HG03460 (cell line): ENCODE measurements around the gene NPDC1.
"Not testable (repeated sequence)": the region's sequence is repeated elsewhere in the genome, so short reads cannot be mapped to it uniquely, and the experiment has no call there.

Experiments
- ATAC-seq: cut with Tn5 transposase; IDR thresholded peaks from one replicate; pipeline ENCODE4 v1.9.1; 2021; ENCODE audit not compliant: unreplicated experiment

NPDC1 gene

GRCh38 chr9:137014166-137014565 lies 31.8 kb downstream of the NPDC1 start:
- no peak for ATAC-seq

- no peak for ATAC-seq
Observed at GRCh38 chr9:137013571-137013940, 32.4 kb downstream of the NPDC1 start.

GRCh38 chr9:137012694-137013570 lies 33.0 kb downstream of the NPDC1 start:
- ATAC-seq, result no peak

- ATAC-seq, result no peak
Observed at GRCh38 chr9:137011907-137012675, 33.9 kb downstream of the NPDC1 start.

GRCh38 chr9:137011156-137011555 lies 34.8 kb downstream of the NPDC1 start:
- ATAC-seq, result no peak

- no peak for ATAC-seq
Observed at GRCh38 chr9:137009938-137010732, 35.8 kb downstream of the NPDC1 start.

GRCh38 chr9:137009217-137009616 lies 36.8 kb downstream of the NPDC1 start:
- ATAC-seq, result no peak

GRCh38 chr9:137008312-137008711 lies 37.7 kb downstream of the NPDC1 start:
- no peak for ATAC-seq

GRCh38 chr9:137007816-137008270 lies 38.1 kb downstream of the NPDC1 start:
- no peak for ATAC-seq

GRCh38 chr9:137007108-137007815 lies 38.7 kb downstream of the NPDC1 start:
- no peak for ATAC-seq

- ATAC-seq, result no peak
Observed at GRCh38 chr9:137006116-137007003, 39.6 kb downstream of the NPDC1 start.

GRCh38 chr9:137004285-137004684 lies 41.7 kb downstream of the NPDC1 start:
- not testable (repeated sequence) for ATAC-seq

GRCh38 chr9:137002646-137003041 lies 43.3 kb downstream of the NPDC1 start:
- ATAC-seq, result no peak

GRCh38 chr9:137001857-137002645 lies 43.9 kb downstream of the NPDC1 start:
- ATAC-seq, result no peak

GRCh38 chr9:137000177-137000930 lies 45.6 kb downstream of the NPDC1 start:
- peak; percentile 64 for ATAC-seq

- ATAC-seq, result no peak
Observed at GRCh38 chr9:136997830-136998234, 48.1 kb downstream of the NPDC1 start.

- ATAC-seq, result no peak
Observed at GRCh38 chr9:136997371-136997770, 48.6 kb downstream of the NPDC1 start.
